HCT116 (cell line): ENCODE measurements around the gene AQP7.
"Not testable (repeated sequence)": the region's sequence is repeated elsewhere in the genome, so short reads cannot be mapped to it uniquely, and the experiment has no call there.

Source experiments
- ATF3 ChIP-seq: IDR thresholded peaks from 2 replicates; pipeline ENCODE4 v1.6.1; 2012
- CTCF ChIP-seq, 3 experiments: fragments of 200-600 bp in 1 of 3; sonication (generic) in 1 of 3; IDR thresholded peaks in 2 of 3; conservative IDR thresholded peaks in 1 of 3; 2 replicates each; pipeline ENCODE4 v1.5.1; 2012 to 2017; ENCODE audit warnings: low read depth in 2 of 3, low read length in 2 of 3, antibody characterized with exemption in 1 of 3, borderline replicate concordance in 1 of 3, control low read depth in 1 of 3, mild to moderate bottlenecking in 1 of 3, mixed read lengths in 1 of 3, mixed run types in 1 of 3, moderate library complexity in 1 of 3; ENCODE audit not compliant: insufficient read depth in 1 of 3
- POLR2A ChIP-seq: IDR thresholded peaks from 2 replicates; pipeline ENCODE4 v1.7.0; 2011; ENCODE audit warnings: borderline replicate concordance; ENCODE audit not compliant: insufficient read depth, insufficient read length; ENCODE audit errors: extremely low read depth
- POLR2AphosphoS5 ChIP-seq: IDR thresholded peaks from 2 replicates; pipeline ENCODE4 v1.6.1; 2011; ENCODE audit warnings: mild to moderate bottlenecking, low read depth, low read length, moderate library complexity
- REST ChIP-seq: IDR thresholded peaks from 2 replicates; pipeline ENCODE4 v1.6.1; 2012; ENCODE audit warnings: low read depth
- SP1 ChIP-seq: IDR thresholded peaks from 2 replicates; pipeline ENCODE4 v1.6.1; 2012; ENCODE audit warnings: low read depth

- not testable (repeated sequence) for TF ChIP-seq POLR2A; SP1; POLR2AphosphoS5; REST; CTCF (IDR thresholded peaks at IDR 0.05 in 2 of 3, conservative IDR thresholded peaks at IDR 0.05 in 1 of 3; ENCODE audit: borderline replicate concordance in 1 of 3, insufficient read depth in 1 of 3, low read depth in 2 of 3, low read length in 2 of 3); ATF3
Observed at GRCh38 chr9:33364814-33365213, 37.6 kb downstream of the AQP7 start.
